HEK293 (cell line): ENCODE results near the gene PIK3AP1.

Experiments
- HIC1 ChIP-seq: fragments of 450-650 bp; formaldehyde crosslinking; IDR thresholded peaks from 2 replicates; pipeline ENCODE4 v1.5.1; 2016; ENCODE audit warnings: missing biosample characterization, missing genetic modification characterization
- IKZF3 ChIP-seq: fragments of 450-650 bp; IDR thresholded peaks from 2 replicates; pipeline ENCODE4 v1.5.0; 2018; ENCODE audit warnings: missing biosample characterization, mild to moderate bottlenecking, missing genetic modification characterization, moderate library complexity
- PATZ1 ChIP-seq: fragments of 450-650 bp; formaldehyde crosslinking; IDR thresholded peaks from 2 replicates; pipeline ENCODE4 v1.5.1; 2016; ENCODE audit warnings: missing biosample characterization, missing genetic modification characterization
- SP7 ChIP-seq: fragments of 450-650 bp; formaldehyde crosslinking; IDR thresholded peaks from 2 replicates; pipeline ENCODE4 v1.5.1; 2016; ENCODE audit warnings: missing biosample characterization, missing genetic modification characterization
- ZBTB1 ChIP-seq: fragments of 450-650 bp; formaldehyde crosslinking; IDR thresholded peaks from 2 replicates; pipeline ENCODE4 v1.5.1; 2016; ENCODE audit warnings: missing biosample characterization, missing genetic modification characterization
- ZBTB20 ChIP-seq: fragments of 450-650 bp; formaldehyde crosslinking; IDR thresholded peaks from 2 replicates; pipeline ENCODE4 v1.5.1; 2016; ENCODE audit warnings: missing biosample characterization, missing genetic modification characterization
- ZBTB48 ChIP-seq: fragments of 450-650 bp; formaldehyde crosslinking; IDR thresholded peaks from 2 replicates; pipeline ENCODE4 v1.5.1; 2016; ENCODE audit warnings: missing biosample characterization, missing genetic modification characterization
- ZBTB8A ChIP-seq: fragments of 450-650 bp; formaldehyde crosslinking; IDR thresholded peaks from 2 replicates; pipeline ENCODE4 v1.5.1; 2016; ENCODE audit warnings: missing biosample characterization, missing genetic modification characterization
- ZEB2 ChIP-seq: fragments of 450-650 bp; formaldehyde crosslinking; IDR thresholded peaks from 2 replicates; pipeline ENCODE4 v1.5.1; 2016; ENCODE audit warnings: missing biosample characterization, missing genetic modification characterization
- ZFP3 ChIP-seq: fragments of 450-650 bp; formaldehyde crosslinking; IDR thresholded peaks from 2 replicates; pipeline ENCODE4 v1.5.1; 2016; ENCODE audit warnings: low read depth, missing biosample characterization, missing genetic modification characterization
- ZFP37 ChIP-seq: fragments of 450-650 bp; formaldehyde crosslinking; IDR thresholded peaks from 2 replicates; pipeline ENCODE4 v1.5.1; 2016; ENCODE audit warnings: missing biosample characterization, missing genetic modification characterization
- ZNF10 ChIP-seq: fragments of 450-650 bp; formaldehyde crosslinking; IDR thresholded peaks from 2 replicates; pipeline ENCODE4 v1.5.1; 2017; ENCODE audit warnings: missing biosample characterization, missing genetic modification characterization
- ZNF114 ChIP-seq: fragments of 450-650 bp; formaldehyde crosslinking; IDR thresholded peaks from 2 replicates; pipeline ENCODE4 v1.5.0; 2017; ENCODE audit warnings: missing biosample characterization, missing genetic modification characterization
- ZNF148 ChIP-seq: fragments of 450-650 bp; formaldehyde crosslinking; IDR thresholded peaks from 2 replicates; pipeline ENCODE4 v1.5.0; 2017; ENCODE audit warnings: missing biosample characterization, missing genetic modification characterization, borderline replicate concordance
- ZNF175 ChIP-seq: fragments of 450-650 bp; formaldehyde crosslinking; IDR thresholded peaks from 2 replicates; pipeline ENCODE4 v1.5.1; 2016; ENCODE audit warnings: missing biosample characterization, missing genetic modification characterization
- ZNF292 ChIP-seq: fragments of 450-650 bp; formaldehyde crosslinking; IDR thresholded peaks from 2 replicates; pipeline ENCODE4 v1.5.1; 2016; ENCODE audit warnings: low read depth, missing biosample characterization, missing genetic modification characterization, borderline replicate concordance
- ZNF324 ChIP-seq: fragments of 450-650 bp; formaldehyde crosslinking; IDR thresholded peaks from 2 replicates; pipeline ENCODE4 v1.5.1; 2016; ENCODE audit warnings: missing biosample characterization, missing genetic modification characterization
- ZNF366 ChIP-seq: fragments of 450-650 bp; formaldehyde crosslinking; conservative IDR thresholded peaks from 2 replicates; pipeline ENCODE4 v1.5.1; 2016; ENCODE audit warnings: missing biosample characterization, missing genetic modification characterization
- ZNF394 ChIP-seq: fragments of 450-650 bp; formaldehyde crosslinking; IDR thresholded peaks from 2 replicates; pipeline ENCODE4 v1.5.1; 2016; ENCODE audit warnings: missing biosample characterization, missing genetic modification characterization, mild to moderate bottlenecking, moderate library complexity, borderline replicate concordance
- ZNF473 ChIP-seq: fragments of 450-650 bp; formaldehyde crosslinking; IDR thresholded peaks from 2 replicates; pipeline ENCODE4 v1.5.1; 2017; ENCODE audit warnings: missing biosample characterization, missing genetic modification characterization
- ZNF488 ChIP-seq: fragments of 450-650 bp; formaldehyde crosslinking; IDR thresholded peaks from 2 replicates; pipeline ENCODE4 v1.5.1; 2016; ENCODE audit warnings: missing biosample characterization, missing genetic modification characterization
- ZNF510 ChIP-seq: fragments of 450-650 bp; formaldehyde crosslinking; IDR thresholded peaks from 2 replicates; pipeline ENCODE4 v1.5.1; 2018; ENCODE audit warnings: mild to moderate bottlenecking, missing genetic modification characterization, missing biosample characterization; ENCODE audit not compliant: insufficient replicate concordance
- ZNF514 ChIP-seq: fragments of 450-650 bp; formaldehyde crosslinking; IDR thresholded peaks from 2 replicates; pipeline ENCODE4 v1.5.1; 2016; ENCODE audit warnings: missing biosample characterization, missing genetic modification characterization
- ZNF624 ChIP-seq: fragments of 450-650 bp; formaldehyde crosslinking; IDR thresholded peaks from 2 replicates; pipeline ENCODE4 v1.5.1; 2017; ENCODE audit warnings: missing biosample characterization, missing genetic modification characterization
- ZNF660 ChIP-seq: fragments of 450-650 bp; IDR thresholded peaks from 2 replicates; pipeline ENCODE4 v1.5.1; 2018; ENCODE audit warnings: missing biosample characterization, mild to moderate bottlenecking, missing genetic modification characterization
- ZNF692 ChIP-seq: fragments of 450-650 bp; formaldehyde crosslinking; IDR thresholded peaks from 2 replicates; pipeline ENCODE4 v1.5.1; 2016; ENCODE audit warnings: missing biosample characterization, missing genetic modification characterization
- TF ChIP-seq, protein P1 (sequence below): fragments of 450-650 bp; formaldehyde crosslinking; IDR thresholded peaks from 2 replicates; pipeline ENCODE4 v1.5.1; 2016; ENCODE audit warnings: missing biosample characterization, missing genetic modification characterization
- TF ChIP-seq, protein P2 (sequence below): fragments of 450-650 bp; formaldehyde crosslinking; IDR thresholded peaks from 2 replicates; pipeline ENCODE4 v1.5.1; 2016; ENCODE audit warnings: missing biosample characterization, missing genetic modification characterization

PIK3AP1 gene

GRCh38 chr10:96719850-96720421, 378 bp downstream of the PIK3AP1 start (continued):
- TF ChIP-seq ZNF148 (tag by site-specific recombination) (no peak), ZBTB48 (tag by site-specific recombination) (peak; percentile 76; the same call in 1 of the 2 replicates), ZNF624 (no peak), SP7 (tag by site-specific recombination) (0 out of 2 replicates have a peak, but pooled peaks have one; percentile 49), ZFP37 (tag by site-specific recombination) (peak; percentile 83; the same call in 1 of the 2 replicates), ZNF394 (tag by site-specific recombination) (peak; percentile 74; the same call in 1 of the 2 replicates), ZNF660 (tag by site-specific recombination) (peak; percentile 48; the same call in 1 of the 2 replicates), ZBTB1 (tag by site-specific recombination) (no peak), PATZ1 (tag by site-specific recombination) (peak; percentile 59), ZNF692 (tag by site-specific recombination) (peak; percentile 56), HIC1 (tag by site-specific recombination) (no peak; the same call in 1 of the 2 replicates), ZBTB8A (peak; percentile 65), IKZF3 (no peak), ZEB2 (tag by site-specific recombination) (0 out of 2 replicates have a peak, but pooled peaks have one; percentile 31), ZNF488 (tag by site-specific recombination) (no peak), ZNF473 (no peak), ZNF175 (tag by site-specific recombination) (no peak), ZNF292 (tag by site-specific recombination) (no peak), ZNF366 (tag by site-specific recombination) (peak; percentile 65), ZNF514 (no peak), ZNF10 (no peak), ZNF114 (no peak), ZNF510 (tag by site-specific recombination) (no peak), ZNF324 (no peak), ZBTB20 (tag by site-specific recombination) (peak; percentile 60; the same call in 1 of the 2 replicates), ZFP3 (no peak)
- TF ChIP-seq, protein P1, sequence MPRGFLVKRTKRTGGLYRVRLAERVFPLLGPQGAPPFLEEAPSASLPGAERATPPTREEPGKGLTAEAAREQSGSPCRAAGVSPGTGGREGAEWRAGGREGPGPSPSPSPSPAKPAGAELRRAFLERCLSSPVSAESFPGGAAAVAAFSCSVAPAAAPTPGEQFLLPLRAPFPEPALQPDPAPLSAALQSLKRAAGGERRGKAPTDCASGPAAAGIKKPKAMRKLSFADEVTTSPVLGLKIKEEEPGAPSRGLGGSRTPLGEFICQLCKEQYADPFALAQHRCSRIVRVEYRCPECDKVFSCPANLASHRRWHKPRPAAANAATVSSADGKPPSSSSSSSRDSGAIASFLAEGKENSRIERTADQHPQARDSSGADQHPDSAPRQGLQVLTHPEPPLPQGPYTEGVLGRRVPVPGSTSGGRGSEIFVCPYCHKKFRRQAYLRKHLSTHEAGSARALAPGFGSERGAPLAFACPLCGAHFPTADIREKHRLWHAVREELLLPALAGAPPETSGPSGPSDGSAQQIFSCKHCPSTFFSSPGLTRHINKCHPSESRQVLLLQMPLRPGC, result no peak
- TF ChIP-seq, protein P2, sequence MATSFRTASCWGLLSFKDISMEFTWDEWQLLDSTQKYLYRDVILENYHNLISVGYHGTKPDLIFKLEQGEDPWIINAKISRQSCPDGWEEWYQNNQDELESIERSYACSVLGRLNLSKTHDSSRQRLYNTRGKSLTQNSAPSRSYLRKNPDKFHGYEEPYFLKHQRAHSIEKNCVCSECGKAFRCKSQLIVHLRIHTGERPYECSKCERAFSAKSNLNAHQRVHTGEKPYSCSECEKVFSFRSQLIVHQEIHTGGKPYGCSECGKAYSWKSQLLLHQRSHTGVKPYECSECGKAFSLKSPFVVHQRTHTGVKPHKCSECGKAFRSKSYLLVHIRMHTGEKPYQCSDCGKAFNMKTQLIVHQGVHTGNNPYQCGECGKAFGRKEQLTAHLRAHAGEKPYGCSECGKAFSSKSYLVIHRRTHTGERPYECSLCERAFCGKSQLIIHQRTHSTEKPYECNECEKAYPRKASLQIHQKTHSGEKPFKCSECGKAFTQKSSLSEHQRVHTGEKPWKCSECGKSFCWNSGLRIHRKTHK, result no peak
